Activated B cell treated with CpG ODN at 0.5 μM for 24 hours (primary cell): ENCODE results near the gene GPR183. TPM values are rescaled to one million over a fixed set of nuclear protein-coding genes. Genes with fewer than 3 reads are reported as not detected.

ENCODE experiments used
- ATAC-seq: fragments of 200-7000 bp; cut with Tn5 transposase; one replicate; pipeline ENCODE4 v1.10.0; 2021; ENCODE audit warnings: low read depth, mild to moderate bottlenecking, moderate library complexity
- CTCF ChIA-PET: fragments of 350-600 bp; sonication (Branson Sonifier 250); formaldehyde crosslinking; loops from one replicate; lab custom pipeline; 2021; ENCODE audit warnings: antibody characterized with exemption; lab: Charles Lee
- POLR2A ChIA-PET: fragments of 350-600 bp; sonication (Branson Sonifier 250); formaldehyde crosslinking; loops from one replicate; lab custom pipeline; 2021; ENCODE audit warnings: antibody characterized with exemption; lab: Charles Lee
- DNase-seq: peaks from one replicate; pipeline ENCODE4 v3.0.0; 2022
- H3K27ac Mint-ChIP-seq: one replicate; pipeline ENCODE4 v1.8.0; 2020; ENCODE audit warnings: mixed read lengths
- H3K27me3 Mint-ChIP-seq: one replicate; pipeline ENCODE4 v1.8.0; 2021; ENCODE audit warnings: mixed read lengths
- H3K36me3 Mint-ChIP-seq: one replicate; pipeline ENCODE4 v1.8.0; 2021; ENCODE audit warnings: low read depth, mixed read lengths
- H3K4me1 Mint-ChIP-seq: one replicate; pipeline ENCODE4 v1.8.0; 2021; ENCODE audit warnings: mixed read lengths
- H3K4me3 Mint-ChIP-seq: one replicate; pipeline ENCODE4 v1.8.0; 2020; ENCODE audit warnings: mild to moderate bottlenecking, mixed read lengths
- H3K9me3 Mint-ChIP-seq: one replicate; pipeline ENCODE4 v1.8.0; 2020; ENCODE audit warnings: mixed read lengths
- intact Hi-C: fragments of 100-400 bp; cut with micrococcal nuclease; formaldehyde crosslinking; loops from one replicate; pipeline ENCODE4 v1.15.1; 2024
- total RNA-seq: library from RNA; stranded (reverse); gene quantifications from 2 replicates; pipeline ENCODE4 v1.2.3, GENCODE V29; 2022
- TF ChIP-seq, protein P1 (sequence below): fragments of 200-600 bp; IDR thresholded peaks from one replicate; pipeline ENCODE4 v1.8.0; 2022; ENCODE audit warnings: antibody characterized with exemption, mild to moderate bottlenecking

Gene GPR183
- total RNA-seq, 1 donor from 2014 or later = 84.5 TPM

DNA sequence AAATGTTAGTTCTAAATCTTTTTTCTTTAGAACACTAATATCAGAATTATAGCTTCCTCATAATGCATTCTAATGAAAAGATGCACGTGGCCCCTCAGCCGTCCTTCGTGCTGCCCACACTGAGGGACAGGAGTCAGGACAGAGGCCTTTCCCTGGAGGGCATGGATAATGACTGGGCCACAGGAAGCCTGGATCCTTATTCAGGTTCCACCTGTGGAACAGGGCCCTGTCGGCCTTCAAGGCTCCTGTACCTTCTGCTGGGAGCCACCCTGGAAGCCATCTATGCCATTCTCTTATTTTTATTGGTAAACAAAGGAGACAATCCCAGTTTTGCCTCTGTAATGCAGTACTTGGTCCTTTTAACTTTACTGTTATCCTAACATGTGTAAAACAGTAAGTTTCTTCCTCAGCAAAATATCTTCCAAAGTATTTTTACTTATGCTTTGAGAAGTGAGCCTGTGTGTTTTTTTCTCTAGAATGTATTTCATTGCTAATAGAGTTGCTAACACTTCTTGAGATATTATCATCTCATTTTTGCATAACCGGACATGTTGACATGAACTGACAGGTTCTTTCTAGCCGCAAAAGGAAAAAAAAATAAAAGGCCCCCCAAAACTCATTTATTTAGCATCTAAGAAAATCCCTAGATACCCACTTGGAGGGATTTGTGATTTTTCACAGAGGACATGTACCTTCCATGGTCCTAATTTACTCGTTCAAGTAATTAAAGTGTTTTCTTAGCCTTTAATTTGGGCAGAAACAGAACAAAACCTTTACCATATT, 6.0 kb downstream of the GPR183 start:
- ChIA-PET POLR2A (interaction anchor here (0.6 to 2.9 kb wide), 17 partner anchors 13 to 200 kb away, joined by 3 to 20 read pairs (median 5); partner anchors contain the start of genes GPR18 and TM9SF2), CTCF (interaction anchor here (1.5 to 6.1 kb wide), 6 partner anchors 13 to 136 kb away, joined by 4 to 43 read pairs (median 7); no protein-coding TSS in a partner anchor)
- Mint-ChIP-seq H3K4me3 (peak overlapping the region; percentile 39), H3K4me1 (peaks cover 88% of the 10 kb centered on the region), H3K9me3 (no peaks in the 10 kb centered on the region), H3K36me3 (peaks cover 67% of the 10 kb centered on the region), H3K27ac (peak overlapping the region; percentile 80), H3K27me3 (no peaks in the 10 kb centered on the region)
- ATAC-seq (no peak), DNase-seq (no peak)
- TF ChIP-seq, protein P1, sequence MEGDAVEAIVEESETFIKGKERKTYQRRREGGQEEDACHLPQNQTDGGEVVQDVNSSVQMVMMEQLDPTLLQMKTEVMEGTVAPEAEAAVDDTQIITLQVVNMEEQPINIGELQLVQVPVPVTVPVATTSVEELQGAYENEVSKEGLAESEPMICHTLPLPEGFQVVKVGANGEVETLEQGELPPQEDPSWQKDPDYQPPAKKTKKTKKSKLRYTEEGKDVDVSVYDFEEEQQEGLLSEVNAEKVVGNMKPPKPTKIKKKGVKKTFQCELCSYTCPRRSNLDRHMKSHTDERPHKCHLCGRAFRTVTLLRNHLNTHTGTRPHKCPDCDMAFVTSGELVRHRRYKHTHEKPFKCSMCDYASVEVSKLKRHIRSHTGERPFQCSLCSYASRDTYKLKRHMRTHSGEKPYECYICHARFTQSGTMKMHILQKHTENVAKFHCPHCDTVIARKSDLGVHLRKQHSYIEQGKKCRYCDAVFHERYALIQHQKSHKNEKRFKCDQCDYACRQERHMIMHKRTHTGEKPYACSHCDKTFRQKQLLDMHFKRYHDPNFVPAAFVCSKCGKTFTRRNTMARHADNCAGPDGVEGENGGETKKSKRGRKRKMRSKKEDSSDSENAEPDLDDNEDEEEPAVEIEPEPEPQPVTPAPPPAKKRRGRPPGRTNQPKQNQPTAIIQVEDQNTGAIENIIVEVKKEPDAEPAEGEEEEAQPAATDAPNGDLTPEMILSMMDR = no peak
- intact Hi-C loops = no loop called here

DNA sequence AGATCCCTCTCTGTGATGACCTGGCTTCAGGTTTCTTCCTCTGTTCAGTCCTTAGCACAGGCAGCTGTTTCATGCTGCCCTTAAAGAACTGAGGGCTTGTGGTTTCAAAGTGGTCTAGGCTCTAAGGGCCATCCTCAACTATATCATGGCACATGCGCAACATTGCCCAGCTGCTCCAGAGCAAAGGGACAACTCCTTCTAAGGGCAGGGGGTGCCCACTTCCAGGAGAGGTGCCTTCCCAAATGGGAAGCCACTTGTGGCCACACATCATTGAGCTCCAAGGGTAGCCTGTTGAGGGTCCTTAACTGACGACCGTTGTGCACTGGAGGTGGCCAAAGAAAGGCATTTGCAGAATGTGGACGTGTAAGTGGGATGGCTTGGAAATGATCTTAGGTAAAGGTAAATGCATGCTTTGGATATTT, 7.3 kb downstream of the GPR183 start:
- TF ChIP-seq, protein P1 = no peak
- Mint-ChIP-seq H3K27me3 (no peaks in the 10 kb centered on the region), H3K27ac (peak overlapping the region; percentile 86), H3K36me3 (peaks cover 69% of the 10 kb centered on the region), H3K4me1 (peaks cover 94% of the 10 kb centered on the region), H3K4me3 (peak overlapping the region; percentile 61), H3K9me3 (no peaks in the 10 kb centered on the region)
- no peak for DNase-seq
- CTCF ChIA-PET = interaction anchor here (0.9 to 6.1 kb wide), 6 partner anchors 18 to 137 kb away, joined by 3 to 43 read pairs (median 4); no protein-coding TSS in a partner anchor
- intact Hi-C loops = no loop called here
- ATAC-seq = no peak
- POLR2A ChIA-PET = interaction anchor here (0.8 to 4.6 kb wide), 9 partner anchors 11 to 425 kb away, joined by 3 to 19 read pairs (median 5); no protein-coding TSS in a partner anchor

DNA sequence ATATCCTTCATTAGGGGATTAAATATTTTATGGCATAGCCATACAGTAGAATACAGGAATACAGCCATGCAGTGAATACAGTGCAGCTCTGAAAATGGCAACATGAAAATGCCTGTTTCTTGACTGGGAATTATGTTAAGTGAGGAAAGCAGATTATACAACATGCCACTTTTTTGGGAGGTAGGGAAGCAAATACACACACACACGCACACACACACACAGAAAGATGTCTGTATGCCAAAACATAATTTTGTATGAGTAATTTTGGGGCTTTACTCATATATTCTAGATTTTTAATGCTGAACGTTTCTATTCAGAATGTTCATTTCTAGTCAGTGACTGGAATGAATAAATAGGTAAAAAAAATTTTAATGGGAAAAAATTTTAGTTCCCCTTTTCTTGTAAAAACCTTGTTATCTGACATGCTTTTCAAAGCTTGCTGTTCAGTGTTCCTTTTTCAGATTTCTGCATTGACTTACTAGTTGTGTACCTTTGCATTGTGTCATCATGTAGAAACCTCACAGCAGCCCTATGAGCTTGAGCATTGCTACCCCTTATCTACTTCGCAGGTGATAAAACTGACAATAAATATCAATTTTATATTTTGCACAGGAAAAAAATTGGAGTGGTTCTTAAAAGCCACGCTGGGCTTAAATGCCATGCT, 7.8 kb downstream of the GPR183 start:
- DNase-seq = no peak
- Mint-ChIP-seq H3K4me3 (peak overlapping the region; percentile 61), H3K36me3 (peaks cover 68% of the 10 kb centered on the region), H3K27ac (peak overlapping the region; percentile 86), H3K9me3 (no peaks in the 10 kb centered on the region), H3K4me1 (peaks cover 92% of the 10 kb centered on the region), H3K27me3 (no peaks in the 10 kb centered on the region)
- TF ChIP-seq, protein P1 = no peak
- no peak for ATAC-seq
- ChIA-PET CTCF (interaction anchor here (1.1 to 6.1 kb wide), 5 partner anchors 17 to 138 kb away, joined by 3 to 43 read pairs (median 4); no protein-coding TSS in a partner anchor), POLR2A (interaction anchor here (0.8 to 4.6 kb wide), 10 partner anchors 11 to 424 kb away, joined by 3 to 19 read pairs (median 6); no protein-coding TSS in a partner anchor)
- intact Hi-C loops = no loop called here

DNA sequence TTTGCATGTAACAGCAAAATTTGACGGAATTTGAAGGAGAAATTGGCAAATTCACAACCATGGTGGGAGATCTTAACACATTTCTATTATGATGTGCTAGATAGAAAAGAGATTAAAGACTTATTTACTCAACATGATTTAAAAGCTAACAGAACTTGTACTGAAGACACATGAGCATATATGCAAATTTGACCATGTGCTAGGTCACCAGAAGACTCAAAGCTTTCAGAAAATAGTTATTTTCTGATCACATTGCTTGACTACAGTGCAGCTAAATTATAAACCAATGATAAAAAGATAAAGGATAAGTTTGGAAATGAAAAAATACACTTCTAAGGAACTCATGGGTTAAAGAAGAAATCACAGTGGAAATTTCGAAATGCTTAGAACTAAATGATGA, 9.1 kb downstream of the GPR183 start:
- H3K36me3 Mint-ChIP-seq = peaks cover 68% of the 10 kb centered on the region
- ChIA-PET CTCF (interaction anchor here (1.7 to 3.2 kb wide), 3 partner anchors 15 to 138 kb away, joined by 6 to 17 read pairs (median 8); no protein-coding TSS in a partner anchor), POLR2A (interaction anchor here (0.5 to 4.6 kb wide), 9 partner anchors 9 to 374 kb away, joined by 3 to 22 read pairs (median 10); partner anchors contain the start of gene GPR183)
- ATAC-seq = no peak
- no peak for DNase-seq
- no peaks in the 10 kb centered on the region for H3K9me3 Mint-ChIP-seq
- no peaks in the 10 kb centered on the region for H3K27me3 Mint-ChIP-seq
- TF ChIP-seq, protein P1 = no peak
- H3K4me1 Mint-ChIP-seq = peaks cover 92% of the 10 kb centered on the region
- H3K27ac Mint-ChIP-seq = peak overlapping the region; percentile 80
- intact Hi-C loops = no loop called here
- peak overlapping the region; percentile 65 for H3K4me3 Mint-ChIP-seq
